WTC11 (cell line): ENCODE measurements around the gene CELF4. TPM values are rescaled to one million over a fixed set of nuclear protein-coding genes. Genes with fewer than 3 reads are reported as not detected.

Experiments used
- ATAC-seq: fragments of 200-7000 bp; cut with Tn5 transposase; 2 replicates; pipeline ENCODE4 v1.10.0; 2021; ENCODE audit warnings: mild to moderate bottlenecking, moderate library complexity
- CTCF ChIA-PET: fragments of 300-600 bp; sonication (Branson Sonifier 250); formaldehyde crosslinking; loops from one replicate; lab custom pipeline; 2021; ENCODE audit warnings: antibody characterized with exemption; lab: Charles Lee
- POLR2A ChIA-PET: fragments of 350-600 bp; sonication (Branson Sonifier 250); formaldehyde crosslinking; loops from one replicate; lab custom pipeline; 2021; ENCODE audit warnings: antibody characterized with exemption; lab: Charles Lee
- DNase-seq: peaks from one replicate; pipeline ENCODE4 v3.0.0; 2021; ENCODE audit warnings: low spot score
- H3K27ac Mint-ChIP-seq: 2 replicates; pipeline ENCODE4 v1.8.0; 2021; ENCODE audit warnings: mixed read lengths
- H3K27me3 Mint-ChIP-seq: 2 replicates; pipeline ENCODE4 v1.8.0; 2021; ENCODE audit warnings: low read depth, mild to moderate bottlenecking, moderate library complexity, mixed read lengths
- H3K36me3 Mint-ChIP-seq: 2 replicates; pipeline ENCODE4 v1.8.0; 2021; ENCODE audit warnings: mixed read lengths
- H3K4me1 Mint-ChIP-seq: 2 replicates; pipeline ENCODE4 v1.8.0; 2022; ENCODE audit warnings: mixed read lengths
- H3K4me3 Mint-ChIP-seq: 2 replicates; pipeline ENCODE4 v1.8.0; 2021; ENCODE audit warnings: mild to moderate bottlenecking, moderate library complexity, mixed read lengths
- H3K9me3 Mint-ChIP-seq: 2 replicates; pipeline ENCODE4 v1.8.0; 2021; ENCODE audit warnings: mixed read lengths
- CREM ChIP-seq: sonication (generic); formaldehyde crosslinking; IDR thresholded peaks from 2 replicates; pipeline ENCODE4 v1.8.1; 2022; ENCODE audit warnings: mild to moderate bottlenecking, missing genetic modification reagents, moderate library complexity
- EMX1 ChIP-seq: fragments of 250-450 bp; sonication (Bioruptor Pico); IDR thresholded peaks from 2 replicates; pipeline ENCODE4 v1.8.0; 2021; ENCODE audit warnings: mild to moderate bottlenecking
- HMGA2 ChIP-seq: fragments of 250-450 bp; sonication (Bioruptor Pico); IDR thresholded peaks from 2 replicates; pipeline ENCODE4 v1.4.0; 2021; ENCODE audit warnings: mild to moderate bottlenecking, moderate library complexity
- KAT7 ChIP-seq: sonication (generic); formaldehyde crosslinking; IDR thresholded peaks from 2 replicates; pipeline ENCODE4 v1.8.1; 2023; ENCODE audit warnings: missing genetic modification reagents, mild to moderate bottlenecking, borderline replicate concordance
- NR2C2 ChIP-seq: sonication (generic); formaldehyde crosslinking; IDR thresholded peaks from 2 replicates; pipeline ENCODE4 v1.8.0; 2022; ENCODE audit warnings: mild to moderate bottlenecking, missing genetic modification reagents
- NR3C1 ChIP-seq: sonication (generic); formaldehyde crosslinking; conservative IDR thresholded peaks from 2 replicates; pipeline ENCODE4 v1.8.1; 2023; ENCODE audit warnings: low read depth, mild to moderate bottlenecking, missing genetic modification reagents
- SOX15 ChIP-seq: fragments of 250-450 bp; sonication (Bioruptor Pico); IDR thresholded peaks from 2 replicates; pipeline ENCODE4 v1.9.0; 2021; ENCODE audit warnings: mild to moderate bottlenecking
- TCF7 ChIP-seq: sonication (generic); formaldehyde crosslinking; IDR thresholded peaks from 2 replicates; pipeline ENCODE4 v1.8.0; 2022; ENCODE audit warnings: mild to moderate bottlenecking, low read depth, missing genetic modification reagents, moderate library complexity
- ZBTB21 ChIP-seq: sonication (generic); formaldehyde crosslinking; IDR thresholded peaks from 2 replicates; pipeline ENCODE4 v1.8.1; 2023; ENCODE audit warnings: mild to moderate bottlenecking, missing genetic modification reagents, borderline replicate concordance
- ZNF232 ChIP-seq: sonication (generic); formaldehyde crosslinking; IDR thresholded peaks from 2 replicates; pipeline ENCODE4 v1.8.0; 2022; ENCODE audit warnings: mild to moderate bottlenecking, missing genetic modification reagents
- total RNA-seq: library from RNA; stranded (reverse); gene quantifications from 3 replicates; pipeline ENCODE4 v1.2.3, GENCODE V29; 2021
- TF ChIP-seq, protein P1 (sequence below): fragments of 200-600 bp; IDR thresholded peaks from 2 replicates; pipeline ENCODE4 v1.8.0; 2022; ENCODE audit warnings: antibody characterized with exemption
- TF ChIP-seq, protein P2 (sequence below): fragments of 250-450 bp; sonication (Bioruptor Pico); conservative IDR thresholded peaks from 2 replicates; pipeline ENCODE4 v1.9.0; 2021; ENCODE audit warnings: mild to moderate bottlenecking
- TF ChIP-seq, protein P3 (sequence below): sonication (generic); formaldehyde crosslinking; conservative IDR thresholded peaks from 2 replicates; pipeline ENCODE4 v1.8.1; 2022; ENCODE audit warnings: mild to moderate bottlenecking, missing genetic modification reagents
- TF ChIP-seq, protein P4 (sequence below): sonication (generic); formaldehyde crosslinking; IDR thresholded peaks from 2 replicates; pipeline ENCODE4 v1.8.0; 2022; ENCODE audit warnings: mild to moderate bottlenecking, missing genetic modification reagents
- TF ChIP-seq, protein P5 (sequence below): sonication (generic); formaldehyde crosslinking; IDR thresholded peaks from 2 replicates; pipeline ENCODE4 v1.8.1; 2022; ENCODE audit warnings: low read depth, mild to moderate bottlenecking, moderate library complexity, missing genetic modification reagents, borderline replicate concordance

The CELF4 gene
- total RNA-seq, 1 experiment from 2014 or later, result 2.9 TPM

DNA sequence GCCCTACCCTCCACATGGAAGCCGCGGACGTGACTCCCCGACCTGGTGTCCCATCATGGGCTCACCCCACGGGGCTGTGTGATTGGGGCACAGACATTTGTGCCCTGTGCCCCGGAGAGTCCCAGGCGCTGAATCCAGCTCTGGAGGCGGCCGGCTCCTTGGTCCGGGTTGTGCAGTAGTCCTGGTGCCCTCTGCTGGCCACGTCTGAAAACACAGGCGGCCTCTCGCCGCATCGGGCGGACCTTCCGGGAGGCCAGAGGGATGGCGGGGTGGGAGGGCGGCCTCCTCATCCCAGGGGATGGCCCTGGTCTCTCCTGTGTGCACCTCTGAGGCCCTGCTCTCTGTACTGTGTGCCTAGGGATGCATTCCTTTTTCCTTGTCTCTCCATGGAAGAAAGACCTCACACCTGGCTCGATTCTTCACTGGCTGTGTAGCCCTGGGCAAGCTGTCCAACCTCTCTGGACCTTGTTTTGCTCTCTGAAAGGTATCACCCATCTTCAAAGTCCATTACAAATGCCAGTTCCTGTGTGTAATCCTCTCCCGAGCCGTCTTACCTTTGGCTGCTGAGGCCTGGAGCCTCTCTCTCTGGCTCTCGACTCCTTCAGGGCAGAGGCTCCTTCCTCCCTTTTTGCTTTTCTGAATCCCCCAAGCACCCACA, 27.6 kb downstream of the CELF4 start:
- Mint-ChIP-seq H3K4me3 (peak overlapping the region; percentile 60), H3K9me3 (no peaks in the 10 kb centered on the region), H3K36me3 (no peaks in the 10 kb centered on the region), H3K27ac (peak overlapping the region; percentile 2; the same call in 1 of the 2 replicates), H3K4me1 (peaks cover 46% of the 10 kb centered on the region), H3K27me3 (peaks cover 20% of the 10 kb centered on the region)
- CTCF ChIA-PET, result interaction anchor here (0.5 to 5.2 kb wide), 45 partner anchors 9 to 336 kb away, joined by 3 to 54 read pairs (median 5); no protein-coding TSS in a partner anchor
- no peak for TF ChIP-seq ZBTB21 (CRISPR knock-in tag)
- TF ChIP-seq, protein P1, sequence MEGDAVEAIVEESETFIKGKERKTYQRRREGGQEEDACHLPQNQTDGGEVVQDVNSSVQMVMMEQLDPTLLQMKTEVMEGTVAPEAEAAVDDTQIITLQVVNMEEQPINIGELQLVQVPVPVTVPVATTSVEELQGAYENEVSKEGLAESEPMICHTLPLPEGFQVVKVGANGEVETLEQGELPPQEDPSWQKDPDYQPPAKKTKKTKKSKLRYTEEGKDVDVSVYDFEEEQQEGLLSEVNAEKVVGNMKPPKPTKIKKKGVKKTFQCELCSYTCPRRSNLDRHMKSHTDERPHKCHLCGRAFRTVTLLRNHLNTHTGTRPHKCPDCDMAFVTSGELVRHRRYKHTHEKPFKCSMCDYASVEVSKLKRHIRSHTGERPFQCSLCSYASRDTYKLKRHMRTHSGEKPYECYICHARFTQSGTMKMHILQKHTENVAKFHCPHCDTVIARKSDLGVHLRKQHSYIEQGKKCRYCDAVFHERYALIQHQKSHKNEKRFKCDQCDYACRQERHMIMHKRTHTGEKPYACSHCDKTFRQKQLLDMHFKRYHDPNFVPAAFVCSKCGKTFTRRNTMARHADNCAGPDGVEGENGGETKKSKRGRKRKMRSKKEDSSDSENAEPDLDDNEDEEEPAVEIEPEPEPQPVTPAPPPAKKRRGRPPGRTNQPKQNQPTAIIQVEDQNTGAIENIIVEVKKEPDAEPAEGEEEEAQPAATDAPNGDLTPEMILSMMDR, result peak; percentile 79
- peak; percentile 94 for DNase-seq
- peak; percentile 73 for ATAC-seq
- POLR2A ChIA-PET, result no interaction called here

DNA sequence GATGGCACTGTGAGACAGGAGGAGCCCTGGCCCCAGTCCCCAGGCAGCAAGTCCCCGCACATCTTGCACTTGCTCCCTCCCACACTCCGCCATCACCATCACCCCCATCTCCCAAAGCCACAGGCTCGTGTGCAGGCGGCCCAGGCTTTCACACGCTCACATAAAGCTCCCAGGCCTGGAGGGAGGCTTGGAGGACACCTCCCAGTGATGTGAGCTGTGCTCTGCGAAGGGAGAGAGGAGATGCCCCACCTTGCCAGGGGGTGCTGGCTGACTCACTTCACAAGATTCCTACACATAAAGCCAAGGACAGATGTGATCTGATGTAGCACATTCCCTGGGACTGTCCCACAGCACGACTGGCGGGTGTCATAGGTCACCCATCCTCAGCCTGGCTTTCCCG, 28.9 kb downstream of the CELF4 start:
- POLR2A ChIA-PET, result no interaction called here
- ATAC-seq, result no peak
- CTCF ChIA-PET, result interaction anchor here (1.4 to 1.5 kb wide), 3 partner anchors 34 to 143 kb away, joined by 3 to 9 read pairs (median 4); no protein-coding TSS in a partner anchor
- no peak overlapping the region for H3K27ac Mint-ChIP-seq
- H3K36me3 Mint-ChIP-seq, result no peaks in the 10 kb centered on the region
- peaks cover 46% of the 10 kb centered on the region for H3K4me1 Mint-ChIP-seq
- peaks cover 20% of the 10 kb centered on the region for H3K27me3 Mint-ChIP-seq
- no peak overlapping the region for H3K4me3 Mint-ChIP-seq
- TF ChIP-seq EMX1 (CRISPR knock-in tag), result no peak
- TF ChIP-seq, protein P2, sequence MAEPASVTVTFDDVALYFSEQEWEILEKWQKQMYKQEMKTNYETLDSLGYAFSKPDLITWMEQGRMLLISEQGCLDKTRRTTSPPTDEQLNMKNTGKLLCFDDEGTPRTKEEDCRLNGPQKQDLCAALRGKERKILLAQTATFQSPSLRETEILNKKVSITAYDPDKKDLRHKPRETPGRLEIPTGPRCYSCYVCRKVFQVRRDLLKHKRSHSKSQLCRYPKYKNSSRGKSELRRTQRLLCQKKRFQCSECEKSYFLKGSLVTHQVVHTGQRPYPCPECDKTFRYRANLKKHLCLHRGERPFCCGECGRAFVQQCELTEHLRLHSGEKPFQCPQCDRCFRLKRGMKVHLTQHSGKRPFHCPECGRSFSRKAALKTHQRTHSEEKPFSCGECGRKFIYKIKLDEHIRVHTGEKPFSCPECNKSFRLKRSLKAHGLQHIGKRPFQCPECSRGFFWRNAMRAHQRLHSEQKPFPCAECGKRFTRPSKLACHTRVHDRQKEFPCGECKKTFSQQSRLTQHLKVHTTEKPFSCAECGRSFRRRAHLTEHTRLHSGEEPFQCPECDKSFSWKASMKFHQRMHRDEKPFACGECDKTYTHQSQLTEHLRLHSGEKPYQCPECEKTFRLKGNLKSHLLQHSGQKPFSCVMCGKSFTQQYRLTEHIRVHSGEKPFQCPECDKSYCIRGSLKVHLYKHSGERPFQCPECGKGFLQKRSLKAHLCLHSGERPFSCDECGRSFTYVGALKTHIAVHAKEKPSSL (CRISPR knock-in tag), result no peak
- TF ChIP-seq, protein P3, sequence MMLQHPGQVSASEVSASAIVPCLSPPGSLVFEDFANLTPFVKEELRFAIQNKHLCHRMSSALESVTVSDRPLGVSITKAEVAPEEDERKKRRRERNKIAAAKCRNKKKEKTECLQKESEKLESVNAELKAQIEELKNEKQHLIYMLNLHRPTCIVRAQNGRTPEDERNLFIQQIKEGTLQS, result no peak
- TF ChIP-seq, all 79 proteins: peak for 0
- DNase-seq, result no peak
- H3K9me3 Mint-ChIP-seq, result no peaks in the 10 kb centered on the region

DNA sequence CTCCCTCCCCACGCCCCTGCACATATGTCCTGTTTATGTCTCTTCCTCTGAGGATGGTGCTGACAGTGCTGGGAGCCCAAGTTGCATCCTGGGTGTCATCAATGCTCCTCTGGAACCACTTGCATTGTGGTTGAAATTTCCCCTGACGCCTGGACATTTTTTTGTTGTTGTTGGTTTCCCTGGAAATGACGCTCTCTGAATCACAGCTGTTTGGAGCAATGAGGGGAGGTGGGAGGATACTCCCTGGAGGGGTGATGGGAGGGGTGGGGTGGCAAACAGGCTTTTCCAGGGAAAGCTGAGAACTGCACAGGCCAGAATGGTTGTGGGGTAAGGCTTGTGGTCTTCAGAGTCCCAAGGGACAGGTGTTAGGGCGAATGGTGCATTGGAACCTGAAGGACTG, 29.6 kb downstream of the CELF4 start:
- DNase-seq (no peak), ATAC-seq (no peak)
- Mint-ChIP-seq H3K4me1 (peaks cover 46% of the 10 kb centered on the region), H3K36me3 (no peaks in the 10 kb centered on the region), H3K9me3 (no peaks in the 10 kb centered on the region), H3K27me3 (peaks cover 20% of the 10 kb centered on the region), H3K4me3 (no peak overlapping the region), H3K27ac (no peak overlapping the region)
- POLR2A ChIA-PET, result no interaction called here
- CTCF ChIA-PET, result interaction anchor here (0.9 to 1.5 kb wide), 2 partner anchors 51 to 151 kb away, joined by 3 to 4 read pairs; no protein-coding TSS in a partner anchor
- TF ChIP-seq ZNF232 (CRISPR knock-in tag), result no peak
- TF ChIP-seq SOX15 (CRISPR knock-in tag), result no peak
- TF ChIP-seq TCF7 (CRISPR knock-in tag), result no peak
- TF ChIP-seq, protein P4, sequence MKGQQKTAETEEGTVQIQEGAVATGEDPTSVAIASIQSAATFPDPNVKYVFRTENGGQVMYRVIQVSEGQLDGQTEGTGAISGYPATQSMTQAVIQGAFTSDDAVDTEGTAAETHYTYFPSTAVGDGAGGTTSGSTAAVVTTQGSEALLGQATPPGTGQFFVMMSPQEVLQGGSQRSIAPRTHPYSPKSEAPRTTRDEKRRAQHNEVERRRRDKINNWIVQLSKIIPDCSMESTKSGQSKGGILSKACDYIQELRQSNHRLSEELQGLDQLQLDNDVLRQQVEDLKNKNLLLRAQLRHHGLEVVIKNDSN (CRISPR knock-in tag), result no peak
- no peak for TF ChIP-seq ZBTB21 (CRISPR knock-in tag)
- TF ChIP-seq HMGA2 (CRISPR knock-in tag), result no peak
- no peak for TF ChIP-seq KAT7 (CRISPR knock-in tag)
- TF ChIP-seq, protein P5, sequence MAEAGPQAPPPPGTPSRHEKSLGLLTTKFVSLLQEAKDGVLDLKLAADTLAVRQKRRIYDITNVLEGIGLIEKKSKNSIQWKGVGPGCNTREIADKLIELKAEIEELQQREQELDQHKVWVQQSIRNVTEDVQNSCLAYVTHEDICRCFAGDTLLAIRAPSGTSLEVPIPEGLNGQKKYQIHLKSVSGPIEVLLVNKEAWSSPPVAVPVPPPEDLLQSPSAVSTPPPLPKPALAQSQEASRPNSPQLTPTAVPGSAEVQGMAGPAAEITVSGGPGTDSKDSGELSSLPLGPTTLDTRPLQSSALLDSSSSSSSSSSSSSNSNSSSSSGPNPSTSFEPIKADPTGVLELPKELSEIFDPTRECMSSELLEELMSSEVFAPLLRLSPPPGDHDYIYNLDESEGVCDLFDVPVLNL (CRISPR knock-in tag), result no peak
- TF ChIP-seq CREM (CRISPR knock-in tag), result no peak
- no peak for TF ChIP-seq NR2C2 (CRISPR knock-in tag)
- no peak for TF ChIP-seq NR3C1 (CRISPR knock-in tag)
